Skeletal muscle tissue (tissue), 4 donors: Measurements from ENCODE around the gene NFATC4. TPM values are rescaled to one million over a fixed set of nuclear protein-coding genes. Genes with fewer than 3 reads are reported as not detected.

Experiments
- H3K27ac ChIP-seq: one replicate; pipeline ENCODE4 v1.7.0; 2013; ENCODE audit warnings: mild to moderate bottlenecking, low read depth, low read length, inconsistent platforms
- H3K27me3 ChIP-seq, 3 donors: one replicate each; pipeline ENCODE4 v1.7.0; 2013; ENCODE audit warnings: low read length in 3 of 3; ENCODE audit not compliant: control insufficient read depth in 3 of 3, insufficient read depth in 3 of 3
- H3K36me3 ChIP-seq, 3 donors: one replicate each; pipeline ENCODE4 v1.7.0; 2013; ENCODE audit warnings: low read length in 3 of 3; ENCODE audit not compliant: control insufficient read depth in 3 of 3, insufficient read depth in 3 of 3
- H3K4me1 ChIP-seq, 3 donors: one replicate each; pipeline ENCODE4 v1.7.0; 2013; ENCODE audit warnings: low read length in 3 of 3, mild to moderate bottlenecking in 3 of 3; ENCODE audit not compliant: control insufficient read depth in 3 of 3, insufficient read depth in 3 of 3
- H3K4me3 ChIP-seq, 3 donors: one replicate each; pipeline ENCODE4 v1.7.0; 2013; ENCODE audit warnings: low read length in 3 of 3
- H3K9ac ChIP-seq, 3 donors: one replicate each; pipeline ENCODE4 v1.7.0; 2013; ENCODE audit warnings: low read length in 3 of 3, mild to moderate bottlenecking in 3 of 3, moderate library complexity in 2 of 3, low read depth in 1 of 3
- H3K9me3 ChIP-seq, 3 donors: one replicate each; pipeline ENCODE4 v1.7.0; 2013; ENCODE audit warnings: low read length in 3 of 3; ENCODE audit not compliant: control insufficient read depth in 3 of 3
- total RNA-seq: library from RNA; depleted of rRNA; stranded (reverse); fragments of >200 nt; gene quantifications from one replicate; pipeline ENCODE4 v1.2.3, GENCODE V29; 2014
- donor health status: Osteomylitis.

The NFATC4 gene
- total RNA-seq, 1 donor from 2014 or later = 21.4 TPM

DNA sequence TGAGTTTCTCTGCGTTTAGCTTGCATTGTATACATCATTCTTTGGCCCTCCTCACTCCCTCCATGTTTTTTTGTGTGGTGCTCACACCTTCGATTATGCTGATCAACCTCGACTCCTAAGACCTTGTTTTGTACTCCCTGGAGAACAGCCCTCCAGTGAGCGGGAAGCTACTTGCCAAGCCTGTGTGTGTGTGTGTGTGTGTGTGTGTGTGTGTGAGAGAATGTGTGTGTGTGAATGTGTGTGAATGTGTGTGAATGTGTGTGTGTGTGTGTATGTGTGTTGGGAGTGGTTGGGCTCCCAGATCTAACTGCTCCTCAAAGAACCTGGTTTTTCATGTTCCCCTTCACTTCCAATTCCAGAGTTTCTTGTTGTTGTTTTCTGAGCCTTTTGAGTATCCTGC lies 36.8 kb downstream of the NFATC4 start:
- Histone ChIP-seq H3K9ac (no peak overlapping the region), H3K27me3 (peaks cover 0 to 4% (median 0%) of the 10 kb centered on the region in 3 donors), H3K4me3 (no peak overlapping the region), H3K4me1 (peaks cover 3 to 19% (median 12%) of the 10 kb centered on the region in 3 donors), H3K9me3 (no peaks in the 10 kb centered on the region), H3K27ac (no peak overlapping the region), H3K36me3 (peaks cover 0 to 8% (median 3%) of the 10 kb centered on the region in 3 donors)

DNA sequence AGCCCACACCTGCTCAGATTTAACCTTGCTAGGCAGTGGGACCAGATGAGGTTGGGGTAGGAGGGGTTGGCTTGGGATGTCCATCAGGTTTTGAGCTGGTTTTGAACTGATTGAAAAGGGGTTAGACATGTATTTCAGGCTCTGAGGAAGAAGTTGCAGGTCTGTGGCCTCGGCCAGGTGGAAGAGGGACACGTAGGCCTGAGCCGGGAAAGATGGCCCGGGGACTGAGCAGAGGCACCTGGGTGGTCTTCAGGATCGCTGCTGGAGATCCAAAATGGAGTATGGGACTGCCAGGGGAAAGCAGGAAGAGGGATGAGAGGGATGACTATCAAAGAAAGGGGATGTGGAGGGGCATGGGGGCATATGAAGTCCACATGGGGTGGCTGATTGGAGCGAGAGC lies 38.4 kb downstream of the NFATC4 start:
- peaks cover 0 to 4% (median 0%) of the 10 kb centered on the region in 3 donors for H3K27me3 ChIP-seq
- peaks cover 3 to 13% (median 5%) of the 10 kb centered on the region in 3 donors for H3K36me3 ChIP-seq
- H3K9ac ChIP-seq = no peak overlapping the region
- peaks cover 3 to 13% (median 4%) of the 10 kb centered on the region in 3 donors for H3K4me1 ChIP-seq
- H3K27ac ChIP-seq = no peak overlapping the region
- H3K9me3 ChIP-seq = no peaks in the 10 kb centered on the region
- H3K4me3 ChIP-seq = no peak overlapping the region

DNA sequence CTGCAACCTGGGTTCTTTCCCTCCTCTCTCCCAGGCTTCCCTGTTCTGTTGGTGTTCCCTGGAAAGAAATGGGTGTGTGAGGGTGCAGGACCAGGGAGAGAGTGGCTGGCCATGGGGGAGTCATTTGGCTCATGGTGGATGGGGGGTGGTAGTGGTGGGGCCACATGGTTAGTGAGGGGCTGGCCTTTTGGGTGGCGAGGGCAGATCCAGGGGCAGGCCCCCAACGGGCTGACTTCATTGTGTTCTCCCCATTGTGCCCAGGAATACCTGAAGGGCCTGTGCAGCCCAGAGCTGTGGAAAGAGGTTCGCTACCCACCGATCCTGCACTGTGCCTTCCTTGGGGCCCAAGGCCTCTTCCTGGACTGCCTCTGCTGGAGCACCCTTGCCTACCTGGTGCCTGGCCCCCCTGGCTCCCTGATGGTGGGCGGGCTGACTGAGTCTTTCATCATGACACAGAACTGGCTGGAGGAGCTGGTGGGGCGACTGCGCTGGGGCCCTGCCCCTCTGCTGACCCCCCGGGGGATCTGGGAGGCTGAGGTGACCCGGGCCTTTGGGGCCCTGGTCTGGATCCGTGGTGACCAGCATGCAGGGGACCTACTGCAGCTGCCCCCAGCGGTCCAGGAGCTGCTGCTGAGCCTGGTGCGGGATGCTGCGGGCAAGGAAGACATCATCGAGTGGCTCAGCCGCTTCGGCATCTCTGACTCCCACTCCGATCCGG lies 39.8 kb downstream of the NFATC4 start:
- Histone ChIP-seq H3K27ac (no peak overlapping the region), H3K9ac (no peak overlapping the region), H3K27me3 (peaks cover 0 to 4% (median 0%) of the 10 kb centered on the region in 3 donors), H3K4me3 (no peak overlapping the region), H3K4me1 (peaks cover 0 to 9% (median 4%) of the 10 kb centered on the region in 3 donors), H3K9me3 (no peaks in the 10 kb centered on the region), H3K36me3 (peaks cover 3 to 15% (median 5%) of the 10 kb centered on the region in 3 donors)

DNA sequence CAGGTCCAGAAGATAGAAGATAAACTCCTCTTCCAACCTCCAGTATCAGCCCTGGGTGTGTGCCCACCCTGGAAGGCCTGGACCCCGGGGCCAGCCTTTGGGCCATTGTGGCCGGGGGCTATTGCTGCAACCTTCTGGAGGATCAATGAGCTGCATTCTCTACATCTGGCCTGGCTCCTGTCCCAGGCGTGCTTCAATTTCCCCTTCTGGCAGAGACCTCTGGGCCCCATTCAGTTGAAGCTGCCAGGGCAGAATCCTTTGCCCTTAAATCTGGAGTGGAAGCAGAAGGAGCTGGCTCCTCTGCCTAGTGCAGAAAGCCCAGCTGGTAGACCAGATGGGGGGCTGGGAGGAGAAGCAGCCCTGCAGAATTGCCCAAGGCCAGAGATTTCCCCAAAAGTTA lies 40.8 kb downstream of the NFATC4 start:
- peaks cover 0 to 4% (median 0%) of the 10 kb centered on the region in 3 donors for H3K27me3 ChIP-seq
- peaks cover 0 to 4% (median 0%) of the 10 kb centered on the region in 3 donors for H3K4me1 ChIP-seq
- no peak overlapping the region for H3K9ac ChIP-seq
- H3K4me3 ChIP-seq = no peak overlapping the region
- no peak overlapping the region for H3K27ac ChIP-seq
- H3K36me3 ChIP-seq = peaks cover 3 to 24% (median 5%) of the 10 kb centered on the region in 3 donors
- no peaks in the 10 kb centered on the region for H3K9me3 ChIP-seq

DNA sequence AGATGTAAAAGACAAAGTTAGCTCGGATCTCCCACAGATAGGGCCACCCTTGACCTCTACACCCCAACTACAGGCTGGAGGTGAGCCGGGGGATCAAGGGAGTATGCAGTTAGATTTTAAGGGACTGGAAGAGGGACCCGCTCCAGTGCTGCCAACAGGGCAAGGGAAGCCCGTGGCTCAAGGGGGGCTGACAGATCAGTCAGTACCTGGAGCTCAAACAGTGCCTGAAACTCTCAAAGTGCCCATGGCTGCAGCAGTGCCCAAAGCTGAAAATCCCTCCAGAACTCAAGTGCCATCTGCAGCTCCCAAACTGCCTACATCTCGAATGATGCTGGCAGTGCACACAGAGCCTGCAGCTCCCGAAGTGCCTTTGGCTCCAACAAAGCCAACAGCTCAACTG lies 41.2 kb downstream of the NFATC4 start:
- Histone ChIP-seq H3K9ac (no peak overlapping the region), H3K36me3 (peaks cover 3 to 26% (median 5%) of the 10 kb centered on the region in 3 donors), H3K27ac (no peak overlapping the region), H3K4me1 (peaks cover 0 to 4% (median 0%) of the 10 kb centered on the region in 3 donors), H3K9me3 (no peaks in the 10 kb centered on the region), H3K27me3 (peaks cover 0 to 4% (median 0%) of the 10 kb centered on the region in 3 donors), H3K4me3 (no peak overlapping the region)

DNA sequence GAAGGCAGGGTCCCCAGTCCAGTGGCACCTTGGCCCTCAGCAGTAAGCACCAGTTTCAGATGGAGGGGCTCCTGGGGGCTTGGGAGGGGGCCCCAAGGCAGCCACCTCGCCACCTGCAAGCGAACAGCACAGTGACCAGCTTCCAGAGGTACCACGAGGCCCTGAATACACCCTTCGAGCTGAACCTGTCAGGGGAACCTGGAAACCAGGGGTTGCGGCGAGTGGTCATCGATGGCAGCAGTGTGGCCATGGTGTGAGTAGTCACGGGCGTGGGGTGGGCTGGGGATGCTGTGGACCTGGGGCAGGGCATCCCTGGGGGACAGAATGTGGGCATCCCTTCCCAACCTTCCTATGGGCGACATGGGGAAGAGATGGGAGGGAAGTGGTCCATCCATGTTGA lies 42.0 kb downstream of the NFATC4 start:
- Histone ChIP-seq H3K36me3 (peaks cover 5 to 28% (median 7%) of the 10 kb centered on the region in 3 donors), H3K9me3 (no peaks in the 10 kb centered on the region), H3K27ac (no peak overlapping the region), H3K9ac (no peak overlapping the region), H3K27me3 (peaks cover 0 to 4% (median 0%) of the 10 kb centered on the region in 3 donors), H3K4me3 (no peak overlapping the region), H3K4me1 (no peaks in the 10 kb centered on the region)

DNA sequence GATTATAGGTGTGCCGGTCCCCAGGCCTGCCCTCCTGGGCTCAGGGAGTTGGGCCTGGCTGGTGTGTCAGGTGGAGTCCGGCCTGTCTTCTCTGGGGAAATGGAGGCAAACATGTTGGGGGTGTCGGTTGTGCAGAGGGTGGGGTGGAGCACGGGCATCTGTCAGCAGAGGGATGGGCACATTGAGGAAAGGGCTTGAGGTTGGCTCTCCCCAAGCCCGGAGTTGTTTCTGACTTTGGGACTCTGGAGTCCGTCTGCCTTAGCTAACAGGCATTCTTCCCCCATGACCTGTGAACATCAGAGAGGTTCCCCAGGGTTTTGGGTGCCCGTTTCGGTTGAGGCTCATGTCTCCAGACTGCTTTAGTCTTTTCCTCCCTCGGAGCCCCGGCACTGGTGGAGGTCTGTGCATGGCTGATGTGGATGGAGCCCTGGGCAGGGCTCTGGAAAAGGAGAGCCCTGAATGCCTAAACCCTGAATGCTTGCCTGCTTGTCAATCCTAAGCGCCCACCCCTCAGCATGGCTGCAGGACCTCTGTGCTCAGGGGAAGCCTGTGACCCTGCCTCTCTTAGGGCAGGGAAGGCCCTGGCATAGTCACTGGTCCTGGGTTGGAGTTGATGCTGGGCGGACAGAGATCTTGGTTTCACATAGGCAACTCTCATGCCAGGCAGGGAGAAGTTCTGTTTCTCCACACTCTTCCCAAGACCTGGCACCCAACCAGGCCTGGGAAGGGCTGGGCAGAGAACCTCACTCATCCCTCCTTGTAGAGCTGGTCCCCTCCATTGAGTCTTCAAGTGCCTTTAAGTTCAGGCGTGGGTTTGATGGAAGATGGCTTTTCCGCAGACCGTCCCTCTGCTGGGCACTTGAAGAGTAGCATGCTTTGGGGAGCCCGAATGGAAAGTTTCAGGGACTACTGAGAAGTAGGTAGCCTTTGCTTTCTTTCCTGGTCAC lies 43.7 kb downstream of the NFATC4 start:
- Histone ChIP-seq H3K36me3 (peaks cover 5 to 34% (median 8%) of the 10 kb centered on the region in 3 donors), H3K27ac (no peak overlapping the region), H3K27me3 (peaks cover 0 to 4% (median 0%) of the 10 kb centered on the region in 3 donors), H3K4me3 (no peak overlapping the region), H3K9ac (no peak overlapping the region), H3K4me1 (no peaks in the 10 kb centered on the region), H3K9me3 (no peaks in the 10 kb centered on the region)

DNA sequence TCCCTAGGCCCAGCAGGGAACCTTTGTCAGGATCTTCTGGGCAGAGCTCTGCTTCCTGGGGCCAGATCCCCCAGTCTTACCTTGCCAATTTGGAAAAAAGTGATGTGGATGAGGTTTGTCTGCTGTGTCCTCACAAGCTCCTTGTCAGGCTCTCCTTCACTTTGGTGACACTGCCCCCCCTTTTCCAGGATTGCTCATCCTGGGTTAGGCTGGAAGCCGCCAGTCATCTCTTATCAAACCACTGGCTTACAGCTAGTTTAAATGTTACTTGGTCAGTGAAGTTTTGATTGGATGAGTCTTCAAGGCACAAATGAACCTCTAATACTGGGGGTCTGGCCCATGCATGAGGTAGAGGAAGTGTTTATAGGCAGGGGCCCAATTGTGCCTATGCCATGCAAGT lies 46.1 kb downstream of the NFATC4 start:
- H3K4me1 ChIP-seq = peaks cover 0 to 3% (median 2%) of the 10 kb centered on the region in 3 donors
- no peak overlapping the region for H3K4me3 ChIP-seq
- H3K27me3 ChIP-seq = peaks cover 0 to 3% (median 0%) of the 10 kb centered on the region in 3 donors
- no peak overlapping the region for H3K27ac ChIP-seq
- H3K9me3 ChIP-seq = no peaks in the 10 kb centered on the region
- peaks cover 4 to 32% (median 5%) of the 10 kb centered on the region in 3 donors for H3K36me3 ChIP-seq
- H3K9ac ChIP-seq = no peak overlapping the region

DNA sequence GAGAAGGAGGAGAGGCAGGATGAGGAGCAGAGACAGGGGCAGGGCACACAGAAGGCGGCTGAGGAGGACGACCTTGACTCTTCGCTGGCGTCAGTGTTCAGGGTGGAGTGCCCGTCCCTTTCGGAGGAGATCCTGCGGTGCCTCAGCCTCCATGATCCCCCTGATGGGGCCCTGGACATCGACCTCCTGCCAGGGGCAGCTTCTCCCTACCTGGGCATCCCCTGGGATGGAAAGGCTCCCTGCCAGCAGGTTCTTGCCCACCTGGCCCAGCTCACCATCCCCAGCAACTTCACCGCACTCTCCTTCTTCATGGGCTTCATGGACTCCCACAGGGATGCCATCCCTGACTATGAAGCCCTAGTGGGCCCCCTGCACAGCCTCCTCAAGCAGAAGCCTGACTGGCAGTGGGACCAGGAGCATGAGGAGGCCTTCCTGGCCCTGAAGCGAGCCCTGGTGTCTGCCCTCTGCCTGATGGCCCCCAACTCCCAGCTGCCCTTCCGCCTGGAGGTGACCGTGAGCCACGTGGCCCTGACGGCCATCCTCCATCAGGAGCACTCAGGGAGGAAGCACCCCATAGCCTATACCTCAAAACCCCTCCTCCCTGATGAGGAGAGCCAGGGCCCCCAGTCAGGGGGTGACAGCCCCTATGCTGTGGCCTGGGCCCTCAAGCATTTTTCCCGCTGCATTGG lies 46.9 kb downstream of the NFATC4 start:
- Histone ChIP-seq H3K27ac (no peak overlapping the region), H3K9me3 (no peaks in the 10 kb centered on the region), H3K4me1 (peaks cover 0 to 3% (median 2%) of the 10 kb centered on the region in 3 donors), H3K27me3 (peaks cover 0 to 3% (median 2%) of the 10 kb centered on the region in 3 donors), H3K4me3 (no peak overlapping the region), H3K36me3 (peaks cover 4 to 26% (median 5%) of the 10 kb centered on the region in 3 donors), H3K9ac (no peak overlapping the region)
